Measurements from ENCODE around the gene SPECC1L. TPM values are rescaled to one million over a fixed set of nuclear protein-coding genes. Genes with fewer than 3 reads are reported as not detected.

Gene SPECC1L
- total and polyA plus RNA-seq, 2 experiments from 2014 or later, result 21.1 to 34.0 TPM

DNA sequence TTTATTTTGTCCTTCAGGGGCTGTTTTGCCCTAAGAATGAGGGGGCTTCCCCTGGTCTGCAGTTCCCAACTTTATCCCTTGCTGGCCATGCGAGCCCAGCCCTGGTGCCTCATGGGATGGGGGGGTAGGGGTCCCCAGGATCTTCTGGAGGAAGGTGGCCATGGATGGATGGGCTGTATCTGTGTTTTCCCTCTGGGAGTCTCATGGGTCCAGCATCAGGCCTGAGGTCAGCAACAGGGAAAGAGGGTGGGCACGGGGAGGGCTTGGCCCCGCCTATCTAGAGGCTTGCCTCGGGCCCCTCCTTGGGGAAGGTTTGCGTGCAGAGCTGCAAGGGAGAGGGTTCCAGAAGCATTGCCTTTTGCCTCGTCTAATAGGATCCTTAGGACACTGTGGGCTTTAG lies 146.0 kb downstream of the SPECC1L start:
- no peak for TF ChIP-seq EZH2phosphoT487 (IDR thresholded peaks at IDR 0.05; ENCODE audit: insufficient read depth, low read depth)
- TF ChIP-seq EZH2 (IDR thresholded peaks at IDR 0.05; ENCODE audit: insufficient read depth, poor library complexity, severe bottlenecking), result no peak
- Histone ChIP-seq H3F3A (ENCODE audit: insufficient read depth) (no peaks in the 10 kb centered on the region), H3K27me3 (replicated peaks; ENCODE audit: insufficient read depth) (no peaks in the 10 kb centered on the region), H3K9me3 (ENCODE audit: low read depth) (no peaks in the 10 kb centered on the region), H4K20me1 (ENCODE audit: insufficient read depth) (no peaks in the 10 kb centered on the region), H3K9ac (no peak overlapping the region), H3K27ac (no peak overlapping the region), H3K4me3 (no peak overlapping the region), H3K4me1 (ENCODE audit: insufficient read depth) (no peaks in the 10 kb centered on the region), H3K9me2 (ENCODE audit: insufficient read depth) (no peaks in the 10 kb centered on the region), H3K36me3 (ENCODE audit: low read depth) (no peaks in the 10 kb centered on the region; the same call in 1 of the 2 replicates), H2AFZ (no peak overlapping the region), H3K79me2 (ENCODE audit: insufficient read depth) (no peaks in the 10 kb centered on the region), H3K4me2 (ENCODE audit: unreplicated experiment) (no peak overlapping the region)
- in situ Hi-C loops (cut with MboI), result loop anchor here (10.0 kb wide), 1 partner anchor 88 kb away; no protein-coding TSS in a partner anchor
- DNase-seq, result no peak
- WGBS, 2 experiments (ENCODE audit: low coverage in 1 of 2, low lambda C conversion rate in 2 of 2, missing lambda C conversion rate in 2 of 2), result 73 to 78% methylated on average over 6 of the region's 6 CpGs

DNA sequence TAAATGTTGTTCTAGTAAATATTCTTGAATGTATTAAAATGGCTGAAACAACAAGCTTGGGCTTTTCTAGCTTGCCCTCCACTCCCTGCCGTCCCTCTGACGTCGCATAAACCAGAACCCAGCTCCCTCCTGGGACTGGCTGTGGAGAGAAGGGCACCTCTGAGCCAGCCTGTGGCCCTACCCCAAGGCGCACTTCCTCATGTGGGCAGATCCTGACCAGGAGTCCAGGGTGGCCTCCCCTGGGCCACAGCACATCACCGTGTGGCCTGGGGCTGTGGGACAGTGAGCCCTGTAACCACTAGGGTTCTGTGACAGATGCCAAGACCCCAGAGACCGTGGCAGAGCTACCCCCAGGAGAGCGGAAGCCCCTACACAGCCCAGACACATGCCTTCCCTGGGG lies 146.6 kb downstream of the SPECC1L start:
- Histone ChIP-seq H3K79me2 (ENCODE audit: insufficient read depth) (no peaks in the 10 kb centered on the region), H3K4me3 (no peak overlapping the region), H3K27me3 (replicated peaks; ENCODE audit: insufficient read depth) (no peaks in the 10 kb centered on the region), H3K4me1 (ENCODE audit: insufficient read depth) (no peaks in the 10 kb centered on the region), H3K4me2 (ENCODE audit: unreplicated experiment) (no peak overlapping the region), H3K27ac (no peak overlapping the region), H3K9ac (no peak overlapping the region), H3F3A (ENCODE audit: insufficient read depth) (no peaks in the 10 kb centered on the region), H2AFZ (no peak overlapping the region), H3K9me2 (ENCODE audit: insufficient read depth) (no peaks in the 10 kb centered on the region), H3K9me3 (ENCODE audit: low read depth) (no peaks in the 10 kb centered on the region), H4K20me1 (ENCODE audit: insufficient read depth) (no peaks in the 10 kb centered on the region), H3K36me3 (ENCODE audit: low read depth) (no peaks in the 10 kb centered on the region; the same call in 1 of the 2 replicates)
- in situ Hi-C loops (cut with MboI), result loop anchor here (10.0 kb wide), 1 partner anchor 88 kb away; no protein-coding TSS in a partner anchor
- 92 to 96% methylated on average over 7 of the region's 7 CpGs for WGBS, 2 experiments (ENCODE audit: low coverage in 1 of 2, low lambda C conversion rate in 2 of 2, missing lambda C conversion rate in 2 of 2)
- TF ChIP-seq EZH2 (IDR thresholded peaks at IDR 0.05; ENCODE audit: insufficient read depth, poor library complexity, severe bottlenecking) (no peak), EZH2phosphoT487 (IDR thresholded peaks at IDR 0.05; ENCODE audit: insufficient read depth, low read depth) (no peak)
- DNase-seq, result no peak

- H3K4me1 ChIP-seq (ENCODE audit: insufficient read depth), result no peaks in the 10 kb centered on the region
- no peaks in the 10 kb centered on the region for H3K9me2 ChIP-seq (ENCODE audit: insufficient read depth)
- H3K79me2 ChIP-seq (ENCODE audit: insufficient read depth), result no peaks in the 10 kb centered on the region
- no peaks in the 10 kb centered on the region for H3K27me3 ChIP-seq (replicated peaks; ENCODE audit: insufficient read depth)
- no peaks in the 10 kb centered on the region for H3F3A ChIP-seq (ENCODE audit: insufficient read depth)
- H3K9me3 ChIP-seq (ENCODE audit: low read depth), result no peaks in the 10 kb centered on the region
- 84 to 91% methylated on average over 9 to 14 of the region's 16 CpGs for WGBS, 2 experiments (ENCODE audit: low coverage in 1 of 2, low lambda C conversion rate in 2 of 2, missing lambda C conversion rate in 2 of 2)
- in situ Hi-C loops (cut with MboI), result loop anchor here (10.0 kb wide), 1 partner anchor 87 kb away; no protein-coding TSS in a partner anchor
- H4K20me1 ChIP-seq (ENCODE audit: insufficient read depth), result no peaks in the 10 kb centered on the region
- no peak overlapping the region for H2AFZ ChIP-seq
- H3K27ac ChIP-seq, result no peak overlapping the region
- no peak overlapping the region for H3K9ac ChIP-seq
- DNase-seq, result peak; percentile 53
- H3K4me2 ChIP-seq (ENCODE audit: unreplicated experiment), result no peak overlapping the region
- H3K4me3 ChIP-seq, result no peak overlapping the region
- no peak for TF ChIP-seq EZH2phosphoT487 (IDR thresholded peaks at IDR 0.05; ENCODE audit: insufficient read depth, low read depth)
- TF ChIP-seq EZH2 (IDR thresholded peaks at IDR 0.05; ENCODE audit: insufficient read depth, poor library complexity, severe bottlenecking), result no peak
- H3K36me3 ChIP-seq (ENCODE audit: low read depth), result no peaks in the 10 kb centered on the region; the same call in 1 of the 2 replicates
These were observed 147.4 kb downstream of the SPECC1L start for GRCh38 chr22:24417901-24418641.

- no peak for TF ChIP-seq EZH2 (IDR thresholded peaks at IDR 0.05; ENCODE audit: insufficient read depth, poor library complexity, severe bottlenecking)
- no peak for TF ChIP-seq EZH2phosphoT487 (IDR thresholded peaks at IDR 0.05; ENCODE audit: insufficient read depth, low read depth)
- WGBS, 2 experiments (ENCODE audit: low coverage in 1 of 2, low lambda C conversion rate in 2 of 2, missing lambda C conversion rate in 2 of 2), result 65 to 66% methylated on average over 16 of the region's 16 CpGs
- in situ Hi-C loops (cut with MboI), result loop anchor here (10.0 kb wide), 1 partner anchor 86 kb away; no protein-coding TSS in a partner anchor
These were observed 148.3 kb downstream of the SPECC1L start for GRCh38 chr22:24418786-24419474.

More at GRCh38 chr22:24418786-24419474, 148.3 kb downstream of the SPECC1L start:
- no peaks in the 10 kb centered on the region for H3K9me3 ChIP-seq (ENCODE audit: low read depth)
- H3K9ac ChIP-seq, result no peak overlapping the region
- H3K36me3 ChIP-seq (ENCODE audit: low read depth), result no peaks in the 10 kb centered on the region
- H3K27me3 ChIP-seq (replicated peaks; ENCODE audit: insufficient read depth), result no peaks in the 10 kb centered on the region
- H3K4me2 ChIP-seq (ENCODE audit: unreplicated experiment), result no peak overlapping the region
- no peaks in the 10 kb centered on the region for H3K79me2 ChIP-seq (ENCODE audit: insufficient read depth)
- no peaks in the 10 kb centered on the region for H3K4me1 ChIP-seq (ENCODE audit: insufficient read depth)
- H3K9me2 ChIP-seq (ENCODE audit: insufficient read depth), result no peaks in the 10 kb centered on the region
- no peaks in the 10 kb centered on the region for H3F3A ChIP-seq (ENCODE audit: insufficient read depth)
- no peak overlapping the region for H2AFZ ChIP-seq
- DNase-seq, result no peak
- no peak overlapping the region for H3K4me3 ChIP-seq
- H3K27ac ChIP-seq, result no peak overlapping the region
- no peaks in the 10 kb centered on the region for H4K20me1 ChIP-seq (ENCODE audit: insufficient read depth)

Measured in GM23248 (cell line).